Tibial nerve (tissue), 3 donors: ENCODE data around the gene ISYNA1.

Source experiments
- POLR2A ChIP-seq, 2 donors: fragments of 450-650 bp; IDR thresholded peaks; one replicate each; pipeline ENCODE4 v1.6.1; 2017; ENCODE audit warnings: antibody characterized with exemption in 2 of 2, mild to moderate bottlenecking in 2 of 2, moderate library complexity in 2 of 2
- TF ChIP-seq, protein P1 (sequence below), 5 experiments: fragments of 200-600 bp in 3 of 5; fragments of 450-650 bp in 2 of 5; sonication (generic) in 3 of 5; IDR thresholded peaks; one replicate each; pipeline ENCODE4 v1.5.1; 2016 to 2019; ENCODE audit warnings: antibody characterized with exemption in 5 of 5, mild to moderate bottlenecking in 3 of 5, moderate library complexity in 2 of 5

DNA sequence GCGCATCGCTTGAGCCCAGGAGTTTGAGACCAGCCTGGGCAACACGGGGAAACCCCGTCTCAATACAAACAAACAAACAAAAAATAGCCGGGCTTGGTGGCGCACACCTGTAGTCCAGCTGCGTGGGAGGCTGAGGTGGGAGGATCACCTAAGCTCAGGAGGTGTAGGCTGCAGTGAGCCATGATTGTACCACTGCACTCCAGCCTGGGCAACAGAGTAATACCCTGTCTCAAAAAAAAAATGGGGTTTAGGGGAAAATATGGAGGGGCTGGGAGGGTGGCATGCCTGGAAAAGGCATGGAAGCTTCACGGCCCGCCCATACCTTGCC is 1.9 kb upstream of the ISYNA1 start:
- TF ChIP-seq, protein P1, sequence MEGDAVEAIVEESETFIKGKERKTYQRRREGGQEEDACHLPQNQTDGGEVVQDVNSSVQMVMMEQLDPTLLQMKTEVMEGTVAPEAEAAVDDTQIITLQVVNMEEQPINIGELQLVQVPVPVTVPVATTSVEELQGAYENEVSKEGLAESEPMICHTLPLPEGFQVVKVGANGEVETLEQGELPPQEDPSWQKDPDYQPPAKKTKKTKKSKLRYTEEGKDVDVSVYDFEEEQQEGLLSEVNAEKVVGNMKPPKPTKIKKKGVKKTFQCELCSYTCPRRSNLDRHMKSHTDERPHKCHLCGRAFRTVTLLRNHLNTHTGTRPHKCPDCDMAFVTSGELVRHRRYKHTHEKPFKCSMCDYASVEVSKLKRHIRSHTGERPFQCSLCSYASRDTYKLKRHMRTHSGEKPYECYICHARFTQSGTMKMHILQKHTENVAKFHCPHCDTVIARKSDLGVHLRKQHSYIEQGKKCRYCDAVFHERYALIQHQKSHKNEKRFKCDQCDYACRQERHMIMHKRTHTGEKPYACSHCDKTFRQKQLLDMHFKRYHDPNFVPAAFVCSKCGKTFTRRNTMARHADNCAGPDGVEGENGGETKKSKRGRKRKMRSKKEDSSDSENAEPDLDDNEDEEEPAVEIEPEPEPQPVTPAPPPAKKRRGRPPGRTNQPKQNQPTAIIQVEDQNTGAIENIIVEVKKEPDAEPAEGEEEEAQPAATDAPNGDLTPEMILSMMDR (IDR thresholded peaks at IDR 0.05), result no peak
- TF ChIP-seq POLR2A (IDR thresholded peaks at IDR 0.05), result no peak
